Endothelial cell of umbilical vein (primary cell): Measurements from ENCODE around the gene PDE8B. TPM values are rescaled to one million over a fixed set of nuclear protein-coding genes. Genes with fewer than 3 reads are reported as not detected.

Source experiments
- BruUV-seq: library from RNA; stranded (reverse); fragments of 400-500 nt; replicated peaks from 2 replicates; lab custom pipeline; 2021; lab: Mats Ljungman, UMichigan
- CTCF ChIA-PET: fragments of 300-600, 350-600 bp; sonication (Branson Sonifier 250); formaldehyde crosslinking; loops from one replicate; lab custom pipeline; 2021; ENCODE audit warnings: antibody characterized with exemption, inconsistent platforms; lab: Charles Lee
- POLR2A ChIA-PET: fragments of 300-600, 350-600 bp; sonication (Branson Sonifier 250); formaldehyde crosslinking; loops from one replicate; lab custom pipeline; 2021; ENCODE audit warnings: antibody characterized with exemption, inconsistent platforms; lab: Charles Lee
- DNase-seq: peaks from one replicate; pipeline ENCODE4 v3.0.0-alpha.2; 2011; ENCODE audit warnings: low read depth, low spot score
- FAIRE-seq: peaks from 2 replicates; lab custom pipeline; 2011; peaks lifted over from hg19 to GRCh38; lab: Jason Lieb, UNC
- H2AFZ ChIP-seq: 2 replicates; pipeline ENCODE4 v1.6.0; 2012; ENCODE audit warnings: low read depth, low read length, control low read depth, inconsistent platforms
- H3K27ac ChIP-seq: 2 replicates; pipeline ENCODE4 v1.5.1; 2011; ENCODE audit warnings: low read depth, mild to moderate bottlenecking, control low read depth, low read length, moderate library complexity; ENCODE audit not compliant: insufficient read depth
- H3K27me3 ChIP-seq, 2 experiments: 2 replicates each; pipeline versions ENCODE4 v1.6.0 to v1.6.1; 2011; ENCODE audit warnings: low read length in 2 of 2, mixed read lengths in 1 of 2; ENCODE audit not compliant: control insufficient read depth in 2 of 2, insufficient read depth in 2 of 2
- H3K36me3 ChIP-seq, 2 experiments: 2 replicates in 1 of 2; 3 replicates in 1 of 2; pipeline ENCODE4 v1.5.1; 2011; ENCODE audit warnings: low read length in 2 of 2, mild to moderate bottlenecking in 1 of 2, moderate library complexity in 1 of 2; ENCODE audit not compliant: control insufficient read depth in 2 of 2, insufficient read depth in 2 of 2; ENCODE audit errors: extremely low read depth in 1 of 2
- H3K4me1 ChIP-seq: 3 replicates; pipeline ENCODE4 v1.5.1; 2011; ENCODE audit warnings: mild to moderate bottlenecking, low read length; ENCODE audit not compliant: control insufficient read depth, insufficient read depth; ENCODE audit errors: extremely low read depth
- H3K4me2 ChIP-seq: 2 replicates; pipeline ENCODE4 v1.6.1; 2011; ENCODE audit warnings: low read length, control low read depth, mixed read lengths; ENCODE audit not compliant: insufficient read depth
- H3K4me3 ChIP-seq, 3 experiments: fragments of 200-600 bp in 1 of 3; sonication (generic), shearing (Covaris generic) in 1 of 3; replicated peaks in 1 of 3; 2 replicates each; pipeline ENCODE4 v1.5.1; 2011 to 2016; ENCODE audit warnings: control low read depth in 3 of 3, low read length in 3 of 3, mild to moderate bottlenecking in 2 of 3, inconsistent platforms in 1 of 3, low read depth in 1 of 3, moderate library complexity in 1 of 3; ENCODE audit not compliant: insufficient read depth in 1 of 3
- H3K79me2 ChIP-seq: 2 replicates; pipeline ENCODE4 v1.6.0; 2012; ENCODE audit warnings: low read length, inconsistent platforms; ENCODE audit not compliant: control insufficient read depth, insufficient read depth
- H3K9ac ChIP-seq: replicated peaks from 2 replicates; pipeline ENCODE3; 2011; ENCODE audit warnings: low read length, control low read depth; ENCODE audit not compliant: insufficient read depth; ENCODE audit errors: extremely low read depth
- H3K9me1 ChIP-seq: replicated peaks from 3 replicates; pipeline ENCODE4 v1.6.0; 2011; ENCODE audit warnings: mild to moderate bottlenecking, low read length; ENCODE audit not compliant: control insufficient read depth, insufficient read depth; ENCODE audit errors: extremely low read depth
- H3K9me3 ChIP-seq: replicated peaks from 2 replicates; pipeline ENCODE4 v1.5.1; 2012; ENCODE audit warnings: low read length, inconsistent platforms; ENCODE audit not compliant: control insufficient read depth, insufficient read depth
- H4K20me1 ChIP-seq: replicated peaks from 2 replicates; pipeline ENCODE3; 2011; ENCODE audit warnings: mild to moderate bottlenecking, low read length; ENCODE audit not compliant: control insufficient read depth, insufficient read depth; ENCODE audit errors: extremely low read depth
- EZH2 ChIP-seq: IDR thresholded peaks from 2 replicates; pipeline ENCODE4 v1.6.1; 2012; ENCODE audit warnings: borderline replicate concordance, low read depth, mild to moderate bottlenecking, moderate library complexity, low read length, inconsistent platforms; ENCODE audit not compliant: severe bottlenecking
- FOS ChIP-seq: IDR thresholded peaks from 2 replicates; pipeline ENCODE4 v1.6.1; 2011; ENCODE audit warnings: mild to moderate bottlenecking, low read length, moderate library complexity, borderline replicate concordance; ENCODE audit not compliant: insufficient read depth
- GATA2 ChIP-seq: IDR thresholded peaks from 2 replicates; pipeline ENCODE4 v1.7.0; 2011; ENCODE audit warnings: low read depth, mild to moderate bottlenecking, moderate library complexity, mixed read lengths, low read length; ENCODE audit not compliant: insufficient read length, insufficient read depth
- JUN ChIP-seq: IDR thresholded peaks from 2 replicates; pipeline ENCODE4 v1.6.1; 2011; ENCODE audit warnings: borderline replicate concordance, low read depth; ENCODE audit not compliant: insufficient read length, insufficient read depth
- POLR2A ChIP-seq: IDR thresholded peaks from 2 replicates; pipeline ENCODE4 v1.6.1; 2012; ENCODE audit warnings: low read depth, mild to moderate bottlenecking, control low read depth, low read length
- POLR2AphosphoS5 ChIP-seq: IDR thresholded peaks from 2 replicates; pipeline ENCODE4 v1.6.1; 2012; ENCODE audit warnings: low read depth, mild to moderate bottlenecking, control low read depth, low read length, moderate library complexity; ENCODE audit not compliant: insufficient read depth
- dilution Hi-C: fragments of 300-500 bp; cut with MboI; formaldehyde crosslinking; loops from one replicate; pipeline ENCODE4 v1.15.0; 2019; ENCODE audit warnings: low sequenced_read_pairs; ENCODE audit not compliant: extremely low pct_ligation_motif_present
- intact Hi-C: fragments of 100-400 bp; cut with micrococcal nuclease; formaldehyde crosslinking; loops from one replicate; pipeline ENCODE4 v1.10.0; 2022
- polyA plus RNA-seq, 4 experiments: library from polyadenylated mRNA; depleted of rRNA in 3 of 4; stranded (reverse) in 3 of 4; unstranded in 1 of 4; fragments of >200 nt; gene quantifications; 2 replicates each; pipeline versions ENCODE4 v1.2.1 to v1.2.3, GENCODE V29; 2011 to 2012; ENCODE audit warnings: missing spikeins in 1 of 4
- total RNA-seq: library from RNA; stranded (reverse); gene quantifications from 2 replicates; pipeline ENCODE4 v1.2.3, GENCODE V29; 2021
- TF ChIP-seq, protein P1 (sequence below): IDR thresholded peaks from 2 replicates; pipeline ENCODE4 v1.6.1; 2011; ENCODE audit not compliant: insufficient read depth, insufficient read length

PDE8B gene
- total and polyA plus RNA-seq, 2 donors (not counting 3 experiments of a cell fraction or from before 2014, with no cell fraction given): not detected

- Histone ChIP-seq H3K27ac (no peak overlapping the region), H3K36me3 (no peaks in the 10 kb centered on the region), H3K4me2 (no peak overlapping the region), H3K9me1 (no peaks in the 10 kb centered on the region), H4K20me1 (no peaks in the 10 kb centered on the region), H3K4me3 (no peak overlapping the region), H3K27me3 (peaks cover 0 to 2% of the 10 kb centered on the region in 2 experiments), H3K4me1 (no peaks in the 10 kb centered on the region), H2AFZ (no peak overlapping the region), H3K9ac (no peak overlapping the region), H3K79me2 (no peaks in the 10 kb centered on the region), H3K9me3 (no peaks in the 10 kb centered on the region)
- no peak for FAIRE-seq
- TF ChIP-seq POLR2AphosphoS5 (no peak), GATA2 (no peak), POLR2A (no peak), EZH2 (no peak), FOS (no peak), JUN (no peak)
- TF ChIP-seq, protein P1, sequence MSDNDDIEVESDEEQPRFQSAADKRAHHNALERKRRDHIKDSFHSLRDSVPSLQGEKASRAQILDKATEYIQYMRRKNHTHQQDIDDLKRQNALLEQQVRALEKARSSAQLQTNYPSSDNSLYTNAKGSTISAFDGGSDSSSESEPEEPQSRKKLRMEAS: no peak
- ChIA-PET CTCF (no interaction called here), POLR2A (no interaction called here)
- intact Hi-C loops (no loop called here), dilution Hi-C loops (no loop called here)
- BruUV-seq: no TSS peak
- no peak for DNase-seq
Measured at GRCh38 chr5:77356740-77357139, 146.3 kb downstream of the PDE8B start.
